Measurements from ENCODE around the gene NPHP4.

NPHP4 gene

DNA sequence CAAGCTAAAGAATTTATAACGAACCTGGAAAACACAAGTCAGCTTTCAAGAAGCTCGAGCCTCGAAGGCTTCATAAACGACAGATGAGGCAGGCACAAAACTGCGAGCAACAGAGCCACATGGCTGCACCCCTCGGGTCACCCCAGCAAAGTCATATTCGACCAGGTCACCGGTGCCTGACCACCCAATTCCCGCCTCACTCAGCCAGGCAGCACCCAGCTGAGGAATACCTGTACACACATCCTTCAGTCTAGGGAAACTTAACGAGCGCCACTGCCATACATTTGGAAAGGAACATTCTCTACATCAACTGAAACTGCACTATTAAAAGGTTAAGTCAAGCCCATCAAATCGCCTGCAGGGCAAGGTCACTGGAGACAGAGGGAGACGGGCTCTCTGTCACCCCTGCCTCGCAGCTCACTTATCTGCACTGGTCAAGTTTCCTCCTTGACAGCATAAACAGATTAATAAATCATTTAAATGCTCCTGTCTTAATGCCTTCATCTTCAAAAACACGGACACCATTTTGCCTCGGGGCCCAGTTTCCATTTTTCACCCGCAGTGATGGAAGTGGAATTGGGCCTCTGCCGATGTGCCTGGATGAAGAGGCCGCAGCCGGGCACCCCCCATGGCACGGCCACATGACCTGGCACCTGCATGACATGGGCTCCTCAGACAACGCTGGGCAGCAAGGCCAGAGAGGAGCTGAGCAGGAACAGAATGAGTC is 20.6 kb downstream of the NPHP4 start:
- no peak for DNase-seq (ENCODE audit: low read depth)

DNA sequence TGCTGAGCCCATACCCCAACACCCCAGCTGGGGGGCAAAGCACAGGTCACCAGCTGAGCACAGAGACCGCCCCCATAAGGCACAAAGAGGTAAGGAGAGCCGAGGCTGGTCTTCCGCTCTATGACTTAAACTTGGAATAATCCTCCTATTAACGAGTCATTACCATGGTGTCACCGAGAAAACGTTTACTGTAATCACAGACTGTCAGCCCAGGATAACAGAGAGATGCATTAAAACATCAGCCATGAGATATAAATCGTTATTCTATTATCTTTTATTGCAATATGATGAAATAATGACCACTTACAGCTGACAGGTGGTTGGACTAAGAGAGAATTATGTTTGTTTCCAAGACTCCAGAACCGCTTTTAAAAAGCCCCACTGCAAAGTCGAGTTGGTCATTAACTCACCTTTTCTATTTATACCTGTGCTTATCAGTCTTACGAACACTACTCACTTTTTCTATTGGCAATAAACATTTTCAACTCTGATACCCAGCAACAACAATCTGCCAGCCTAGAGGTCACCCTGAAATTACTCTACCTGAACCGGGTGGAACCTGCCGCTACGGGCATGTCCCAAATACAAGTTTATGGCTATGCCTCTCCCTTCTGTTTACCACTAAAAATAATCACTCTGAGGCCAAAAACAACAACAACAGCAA is 21.5 kb downstream of the NPHP4 start:
- DNase-seq (ENCODE audit: low read depth) = no peak

DNA sequence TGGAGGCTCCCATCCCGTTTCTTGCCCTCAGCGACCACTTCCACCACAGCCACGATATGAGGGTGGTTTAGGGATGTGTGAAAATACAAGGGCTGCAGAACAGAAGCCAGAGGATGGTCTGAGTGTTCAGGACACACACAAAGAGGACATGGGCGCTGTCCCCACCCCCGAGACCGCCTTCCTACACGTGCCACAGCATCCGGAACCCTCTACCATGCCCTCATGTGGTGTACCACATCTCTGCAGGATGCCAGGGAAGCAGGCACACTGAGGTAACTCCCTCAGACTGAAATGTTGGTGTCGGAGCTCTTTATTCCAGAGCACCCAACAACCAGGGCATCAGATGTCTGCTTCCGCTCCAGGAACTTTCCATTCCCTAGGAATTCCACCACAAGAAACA is 23.1 kb downstream of the NPHP4 start:
- no peak for DNase-seq (ENCODE audit: low read depth)

DNA sequence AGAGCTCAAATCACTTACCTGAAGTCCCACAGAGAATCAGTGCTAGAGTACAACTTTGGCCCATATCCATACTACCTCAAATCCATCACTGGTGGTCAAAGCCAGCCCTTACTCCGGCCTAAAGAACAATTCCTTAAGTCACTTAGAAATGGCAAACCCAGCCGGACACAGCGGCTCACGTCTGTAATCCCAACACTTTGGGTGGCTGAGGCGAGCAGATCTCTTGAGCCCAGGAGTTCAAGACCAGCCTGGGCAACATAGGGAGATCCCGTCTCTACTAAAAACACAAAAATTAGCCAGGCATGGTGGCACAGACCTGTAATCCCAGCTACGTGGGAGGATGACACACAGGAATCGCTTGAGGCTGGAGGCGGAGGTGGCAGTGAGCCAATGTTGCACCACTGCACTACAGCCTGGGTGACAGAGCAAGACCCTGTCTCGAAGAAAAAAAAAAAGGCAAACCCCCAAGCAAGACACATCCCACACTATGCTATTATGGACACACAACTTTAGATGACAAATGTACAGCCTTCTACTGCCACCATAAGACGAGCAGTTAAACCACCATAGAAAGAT is 24.0 kb downstream of the NPHP4 start:
- DNase-seq (ENCODE audit: low read depth) = no peak

DNA sequence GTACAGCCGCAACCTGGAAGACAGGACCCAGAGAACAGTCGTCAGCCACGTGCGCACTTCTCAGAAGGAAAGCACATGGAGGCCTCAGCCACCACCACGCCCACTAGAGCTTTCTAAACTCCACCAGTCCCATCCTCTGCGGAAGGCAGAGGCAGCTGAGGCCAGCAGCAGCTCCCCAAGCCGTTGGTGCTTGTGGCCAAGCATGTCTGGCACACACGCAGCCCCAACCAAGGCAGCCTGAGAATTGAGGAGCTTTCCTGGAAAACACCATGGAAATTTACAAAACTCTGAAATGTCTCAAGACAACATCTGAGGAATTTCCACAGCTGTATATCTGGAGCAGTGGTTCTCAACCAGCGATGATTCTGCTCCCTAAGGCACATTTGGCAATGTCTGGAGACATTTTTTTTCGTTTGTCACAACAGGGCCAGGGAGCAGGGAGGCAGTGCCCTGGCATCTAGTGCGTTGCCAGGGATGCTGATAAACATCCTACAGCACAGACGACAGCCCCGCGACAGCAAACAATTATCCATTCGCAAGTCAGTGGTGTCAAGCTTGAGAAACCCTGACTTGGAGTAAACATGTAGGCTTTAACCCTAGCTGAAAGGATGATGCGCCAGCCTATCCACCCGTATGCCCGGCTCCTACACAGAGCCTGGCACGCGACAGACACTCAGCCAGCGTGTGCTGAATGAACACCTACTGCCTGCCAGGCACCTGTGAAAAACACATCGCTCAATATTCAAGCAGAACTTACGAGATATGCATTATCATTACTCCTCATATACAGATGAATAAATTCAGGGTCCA is 24.7 kb downstream of the NPHP4 start:
- no peak for DNase-seq (ENCODE audit: low read depth)

GRCh38 chr1:5966543-5967205 is 25.6 kb downstream of the NPHP4 start:
- no peak for DNase-seq (ENCODE audit: low read depth)

- no peak for DNase-seq (ENCODE audit: low read depth)
Observed at GRCh38 chr1:5965586-5966131, 26.6 kb downstream of the NPHP4 start.

DNA sequence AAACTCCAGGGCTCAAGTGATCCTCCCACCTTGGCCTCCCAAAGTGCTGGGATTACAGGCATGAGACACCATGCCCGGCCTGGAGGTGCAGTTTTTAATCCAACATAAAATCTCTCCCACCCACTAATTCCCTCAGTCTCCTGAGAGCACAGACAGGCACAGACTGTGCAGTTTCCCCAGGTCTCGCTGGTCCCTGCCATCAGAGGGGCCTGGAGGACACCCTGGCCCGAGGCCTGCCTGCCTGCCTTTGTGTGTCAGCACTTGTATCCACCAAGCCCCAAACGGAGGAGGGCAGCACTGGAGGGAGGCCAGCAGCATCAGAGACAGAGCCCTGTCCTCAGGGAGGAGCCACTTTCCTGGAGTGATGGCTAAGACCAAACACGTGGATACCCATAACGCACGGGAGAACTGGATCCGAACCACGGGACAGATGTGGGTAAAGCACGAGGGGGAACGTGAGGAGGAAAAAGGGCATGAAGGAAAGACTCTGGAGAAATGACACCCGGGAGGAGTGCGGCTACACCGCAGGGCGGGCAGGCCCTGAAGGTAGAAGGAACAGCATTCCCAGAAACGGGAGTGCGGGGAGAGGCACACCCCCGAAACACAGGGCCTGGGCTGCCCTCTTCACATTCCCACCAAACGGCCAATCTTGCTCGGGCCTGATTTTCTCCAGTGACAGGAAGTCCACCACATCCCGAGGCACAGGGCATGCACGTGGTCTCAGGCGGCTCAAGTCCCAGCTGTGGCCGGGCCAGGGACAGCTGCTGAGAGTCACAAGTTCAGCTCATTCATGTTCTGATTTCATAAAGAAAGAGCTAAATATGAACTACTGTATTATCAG is 29.7 kb downstream of the NPHP4 start:
- no peak for DNase-seq (ENCODE audit: low read depth)

DNA sequence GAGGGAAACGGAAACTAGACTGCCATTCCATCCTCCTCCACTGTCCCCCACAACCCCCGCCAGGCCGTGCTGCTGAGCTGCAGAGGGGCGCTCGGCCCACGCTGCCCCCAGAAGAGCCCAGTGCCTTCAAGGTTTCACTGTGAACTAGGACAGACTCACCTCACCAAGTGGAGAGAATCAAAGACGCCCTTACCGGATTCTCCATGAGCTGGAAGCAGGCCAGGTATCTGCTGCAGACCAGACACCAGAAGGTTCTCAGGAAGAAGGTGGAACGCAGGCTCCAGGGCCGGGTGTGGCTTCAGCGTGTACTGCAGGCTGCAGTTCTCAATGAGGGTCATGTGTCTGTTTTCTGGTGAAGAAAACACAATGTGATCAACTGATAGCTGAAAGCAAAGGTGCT is 30.6 kb downstream of the NPHP4 start:
- no peak for DNase-seq (ENCODE audit: low read depth)

DNA sequence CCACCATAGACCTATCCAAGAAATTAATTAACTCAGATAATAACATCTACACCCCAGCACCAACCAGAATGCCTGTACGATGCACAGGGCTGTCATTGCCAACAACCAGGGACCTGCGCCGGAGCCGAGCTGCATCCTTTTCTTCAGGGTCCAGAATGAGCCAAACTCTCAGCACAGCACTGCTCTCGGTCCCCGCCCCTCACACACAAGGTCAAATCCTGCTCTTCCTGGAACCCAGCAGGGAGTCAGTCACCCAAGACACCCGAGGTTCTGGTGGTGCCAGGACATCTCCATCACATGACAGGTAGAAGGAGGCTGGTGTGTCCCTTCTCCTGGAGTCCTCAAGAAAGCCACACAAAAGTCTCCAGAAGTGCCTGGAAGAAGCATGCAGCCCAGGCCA is 31.9 kb downstream of the NPHP4 start:
- DNase-seq (ENCODE audit: low read depth) = no peak

DNA sequence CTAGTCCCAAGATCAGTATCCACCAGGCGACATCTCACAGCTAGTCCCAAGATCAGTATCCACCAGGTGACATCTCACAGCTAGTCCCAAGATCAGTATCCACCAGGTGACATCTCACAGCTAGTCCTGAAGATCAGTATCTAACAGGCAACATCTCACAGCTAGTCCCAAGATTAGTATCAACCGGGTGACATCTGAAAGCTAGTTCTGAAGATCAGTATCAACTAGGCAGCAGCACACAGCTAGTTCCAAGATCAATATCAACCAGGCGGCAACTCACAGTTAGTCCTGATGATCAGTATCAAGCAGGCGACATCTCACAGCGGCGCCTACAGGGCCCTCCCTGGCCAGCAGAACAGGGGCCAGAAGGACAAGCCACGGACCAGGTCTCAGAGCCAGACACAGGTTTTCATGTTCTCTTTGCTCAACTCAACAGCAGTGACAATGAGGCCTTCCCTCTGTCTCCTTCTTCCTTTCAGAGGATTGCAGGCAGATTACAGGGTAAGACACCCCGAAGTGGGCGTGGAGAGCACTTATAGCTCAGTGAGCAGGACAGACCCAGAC is 32.5 kb downstream of the NPHP4 start:
- DNase-seq (ENCODE audit: low read depth) = no peak

GRCh38 chr1:5959087-5959486 is 33.1 kb downstream of the NPHP4 start:
- no peak for DNase-seq (ENCODE audit: low read depth)

DNA sequence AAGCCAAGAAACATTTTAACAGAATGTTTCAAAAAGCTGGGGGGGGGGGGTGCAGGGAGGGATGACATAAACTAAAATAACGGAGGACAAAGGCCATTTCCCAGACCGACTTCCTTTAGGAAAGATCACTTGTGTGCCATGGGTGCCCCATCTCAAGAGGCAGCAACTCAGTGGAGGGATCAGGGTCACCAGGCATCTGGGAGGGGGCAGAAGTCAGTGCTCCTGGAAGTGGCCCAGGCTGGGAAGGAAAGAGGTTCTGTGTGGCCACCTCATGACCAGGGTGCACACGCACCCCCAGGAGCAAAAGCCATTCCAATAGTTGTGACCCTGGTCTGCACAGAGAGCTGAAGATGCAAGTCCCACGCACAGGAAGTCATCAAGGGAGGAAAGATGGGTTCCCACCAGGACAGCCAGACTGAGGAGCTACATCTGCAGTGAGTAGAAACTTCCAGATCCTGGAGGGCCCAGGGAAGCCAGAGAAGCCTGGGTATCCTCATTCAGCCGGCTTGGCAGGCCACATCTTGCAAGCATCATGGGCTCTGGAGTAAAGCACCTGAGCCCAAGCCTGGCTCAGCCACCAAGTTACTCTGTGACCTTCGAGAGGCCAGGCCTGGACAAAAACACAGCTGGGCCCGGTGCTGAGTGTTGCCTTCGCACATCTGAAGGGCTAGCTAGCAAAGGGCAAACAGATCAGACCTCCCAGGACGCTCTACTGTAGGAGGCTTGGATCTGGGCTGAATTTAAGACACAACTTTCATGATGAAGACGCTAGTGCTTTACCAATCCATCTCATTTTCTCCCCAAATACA is 36.0 kb downstream of the NPHP4 start:
- DNase-seq (ENCODE audit: low read depth) = no peak

DNA sequence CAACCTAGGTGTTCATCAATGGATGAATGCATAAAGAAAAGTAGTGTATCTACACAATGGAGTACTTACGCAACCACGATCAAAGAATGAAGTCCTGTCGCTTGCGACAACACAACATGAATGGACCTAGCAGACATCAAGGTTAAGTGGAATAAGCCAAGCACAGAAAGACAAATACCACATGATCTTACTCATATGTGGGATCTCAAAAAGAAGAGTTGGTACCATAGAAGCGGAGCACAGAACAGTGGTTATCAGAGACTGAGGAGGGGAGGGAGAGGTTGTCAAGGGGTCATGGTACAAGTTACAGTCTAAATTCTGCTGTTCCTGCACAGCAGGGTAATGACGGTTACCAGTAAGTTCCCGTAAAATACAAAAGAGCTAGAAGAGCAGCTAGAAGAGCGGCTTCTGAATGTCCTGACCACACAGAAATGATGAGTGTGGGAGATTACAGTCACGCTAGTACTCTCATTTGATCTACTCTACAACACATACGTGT is 36.7 kb downstream of the NPHP4 start:
- DNase-seq (ENCODE audit: low read depth) = no peak

DNA sequence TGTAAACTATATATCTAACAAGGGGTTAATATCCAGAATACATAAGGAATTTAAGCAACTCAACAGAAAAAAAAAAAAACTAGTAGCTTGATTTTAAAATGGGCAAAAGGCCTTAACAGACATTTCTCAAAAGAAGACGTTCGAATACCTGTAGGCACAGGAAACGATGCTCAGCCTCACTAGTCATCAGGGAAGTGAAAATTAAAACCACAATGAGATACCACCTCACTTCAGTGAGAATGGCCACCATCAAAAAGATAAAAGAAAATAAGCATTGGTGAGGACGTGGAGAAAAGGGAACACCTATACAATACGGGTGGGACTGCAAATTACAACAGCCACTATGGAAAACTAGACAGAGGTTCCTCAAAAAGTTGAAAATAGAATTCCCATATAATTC is 37.3 kb downstream of the NPHP4 start:
- DNase-seq (ENCODE audit: low read depth) = no peak

- DNase-seq (ENCODE audit: low read depth) = no peak
Observed at GRCh38 chr1:5953386-5953785, 38.8 kb downstream of the NPHP4 start.

GRCh38 chr1:5951846-5952410 is 40.3 kb downstream of the NPHP4 start:
- DNase-seq (ENCODE audit: low read depth) = no peak

- no peak for DNase-seq (ENCODE audit: low read depth)
Observed at GRCh38 chr1:5950994-5951785, 41.0 kb downstream of the NPHP4 start.
